ENCODE measurements around the gene GRAMD2B.

GRAMD2B gene

GRCh38 chr5:126542441-126542840 is 119.2 kb downstream of the GRAMD2B start:
- no peak overlapping the region for H3K4me3 ChIP-seq (ENCODE audit: low read depth in 1 of 2, low read length in 2 of 2)
- peaks cover 0 to 9% of the 10 kb centered on the region in 2 donors for H3K36me3 ChIP-seq (ENCODE audit: control insufficient read depth in 1 of 2, insufficient read depth in 2 of 2, low read length in 2 of 2)
- H3K9me3 ChIP-seq (ENCODE audit: control insufficient read depth in 1 of 2, low read length in 2 of 2): no peaks in the 10 kb centered on the region
- peaks cover 8 to 11% of the 10 kb centered on the region in 2 donors for H3K4me1 ChIP-seq (ENCODE audit: control insufficient read depth in 1 of 2, insufficient read depth in 2 of 2, low read length in 2 of 2)
- H3K9ac ChIP-seq (ENCODE audit: low read depth in 1 of 2, low read length in 2 of 2): no peak overlapping the region
- H3K27me3 ChIP-seq (ENCODE audit: control insufficient read depth in 1 of 2, insufficient read depth in 2 of 2, low read length in 2 of 2): no peaks in the 10 kb centered on the region
- no peak overlapping the region for H3K27ac ChIP-seq (ENCODE audit: low read depth, low read length)

- Histone ChIP-seq H3K9me3 (ENCODE audit: control insufficient read depth in 1 of 2, low read length in 2 of 2) (no peaks in the 10 kb centered on the region), H3K27ac (ENCODE audit: low read depth, low read length) (no peak overlapping the region), H3K4me1 (ENCODE audit: control insufficient read depth in 1 of 2, insufficient read depth in 2 of 2, low read length in 2 of 2) (peaks cover 8 to 11% of the 10 kb centered on the region in 2 donors), H3K27me3 (ENCODE audit: control insufficient read depth in 1 of 2, insufficient read depth in 2 of 2, low read length in 2 of 2) (no peaks in the 10 kb centered on the region), H3K36me3 (ENCODE audit: control insufficient read depth in 1 of 2, insufficient read depth in 2 of 2, low read length in 2 of 2) (peaks cover 0 to 12% of the 10 kb centered on the region in 2 donors), H3K9ac (ENCODE audit: low read depth in 1 of 2, low read length in 2 of 2) (no peak overlapping the region), H3K4me3 (ENCODE audit: low read depth in 1 of 2, low read length in 2 of 2) (no peak overlapping the region)
Measured at GRCh38 chr5:126543009-126543408, 119.8 kb downstream of the GRAMD2B start.

DNA sequence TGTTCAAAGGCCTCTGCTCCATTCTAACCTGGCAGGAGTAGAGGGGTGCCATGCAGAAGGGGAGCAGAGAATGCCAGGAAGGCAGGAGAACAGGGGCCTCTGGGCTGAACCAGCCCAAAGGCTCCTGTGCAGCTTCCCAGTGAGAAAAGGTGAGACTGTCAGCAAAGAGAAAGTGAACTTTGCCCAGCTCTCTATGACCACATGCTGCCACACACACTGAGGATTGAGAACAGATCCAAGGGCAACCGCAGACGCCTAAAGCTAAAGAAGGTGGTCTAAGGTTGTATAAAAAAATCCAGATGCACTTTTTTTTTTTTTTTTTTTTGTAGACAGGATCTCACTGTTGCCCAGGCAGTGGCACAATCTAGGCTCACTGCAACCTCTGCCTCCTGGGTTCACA is 120.5 kb downstream of the GRAMD2B start:
- Histone ChIP-seq H3K4me3 (ENCODE audit: low read depth in 1 of 2, low read length in 2 of 2) (no peak overlapping the region), H3K36me3 (ENCODE audit: control insufficient read depth in 1 of 2, insufficient read depth in 2 of 2, low read length in 2 of 2) (peaks cover 0 to 12% of the 10 kb centered on the region in 2 donors), H3K4me1 (ENCODE audit: control insufficient read depth in 1 of 2, insufficient read depth in 2 of 2, low read length in 2 of 2) (peaks cover 8 to 11% of the 10 kb centered on the region in 2 donors), H3K9ac (ENCODE audit: low read depth in 1 of 2, low read length in 2 of 2) (no peak overlapping the region), H3K27ac (ENCODE audit: low read depth, low read length) (no peak overlapping the region), H3K27me3 (ENCODE audit: control insufficient read depth in 1 of 2, insufficient read depth in 2 of 2, low read length in 2 of 2) (no peaks in the 10 kb centered on the region), H3K9me3 (ENCODE audit: control insufficient read depth in 1 of 2, low read length in 2 of 2) (no peaks in the 10 kb centered on the region)

Data from duodenal mucosa (tissue), 2 donors.